ENCODE data around the gene TMC1.

Gene TMC1

GRCh38 chr9:72656021-72656420 lies 134.6 kb downstream of the TMC1 start:
- no peaks in the 10 kb centered on the region for H3K36me3 ChIP-seq (ENCODE audit: low read depth)
- no peak for TF ChIP-seq CTCF (IDR thresholded peaks at IDR 0.05; ENCODE audit: poor library complexity, severe bottlenecking)

GRCh38 chr9:72657023-72657422 lies 135.6 kb downstream of the TMC1 start:
- ATAC-seq (ENCODE audit: low read depth): no peak
- no peaks in the 10 kb centered on the region for H3K36me3 ChIP-seq (ENCODE audit: low read depth)
- no peak for DNase-seq (ENCODE audit: low spot score)

More at GRCh38 chr9:72656021-72656420, 134.6 kb downstream of the TMC1 start:
- H3K9me3 ChIP-seq (ENCODE audit: severe bottlenecking): no peaks in the 10 kb centered on the region
- no peak for ATAC-seq (ENCODE audit: low read depth)
- DNase-seq (ENCODE audit: low spot score): no peak
- no peak overlapping the region for H3K4me3 ChIP-seq (ENCODE audit: severe bottlenecking)
- no peak overlapping the region for H3K27ac ChIP-seq (ENCODE audit: poor library complexity, severe bottlenecking)
- H3K4me1 ChIP-seq (ENCODE audit: insufficient read depth, poor library complexity, severe bottlenecking): no peaks in the 10 kb centered on the region
- no peaks in the 10 kb centered on the region for H3K27me3 ChIP-seq (ENCODE audit: insufficient read depth, poor library complexity, severe bottlenecking)

GRCh38 chr9:72658703-72659102 lies 137.3 kb downstream of the TMC1 start:
- TF ChIP-seq CTCF (IDR thresholded peaks at IDR 0.05; ENCODE audit: poor library complexity, severe bottlenecking): no peak
- Histone ChIP-seq H3K9me3 (ENCODE audit: severe bottlenecking) (no peaks in the 10 kb centered on the region), H3K4me3 (ENCODE audit: severe bottlenecking) (no peak overlapping the region), H3K4me1 (ENCODE audit: insufficient read depth, poor library complexity, severe bottlenecking) (peaks cover 3% of the 10 kb centered on the region), H3K27me3 (ENCODE audit: insufficient read depth, poor library complexity, severe bottlenecking) (no peaks in the 10 kb centered on the region), H3K27ac (ENCODE audit: poor library complexity, severe bottlenecking) (no peak overlapping the region), H3K36me3 (ENCODE audit: low read depth) (no peaks in the 10 kb centered on the region)
- DNase-seq (ENCODE audit: low spot score): no peak
- ATAC-seq (ENCODE audit: low read depth): no peak

More at GRCh38 chr9:72657023-72657422, 135.6 kb downstream of the TMC1 start:
- no peaks in the 10 kb centered on the region for H3K9me3 ChIP-seq (ENCODE audit: severe bottlenecking)
- no peak overlapping the region for H3K4me3 ChIP-seq (ENCODE audit: severe bottlenecking)
- peaks cover 3% of the 10 kb centered on the region for H3K4me1 ChIP-seq (ENCODE audit: insufficient read depth, poor library complexity, severe bottlenecking)
- no peaks in the 10 kb centered on the region for H3K27me3 ChIP-seq (ENCODE audit: insufficient read depth, poor library complexity, severe bottlenecking)
- TF ChIP-seq CTCF (IDR thresholded peaks at IDR 0.05; ENCODE audit: poor library complexity, severe bottlenecking): no peak
- H3K27ac ChIP-seq (ENCODE audit: poor library complexity, severe bottlenecking): no peak overlapping the region

GRCh38 chr9:72661401-72662135 lies 140.2 kb downstream of the TMC1 start:
- Histone ChIP-seq H3K27me3 (ENCODE audit: insufficient read depth, poor library complexity, severe bottlenecking) (no peaks in the 10 kb centered on the region), H3K4me1 (ENCODE audit: insufficient read depth, poor library complexity, severe bottlenecking) (peaks cover 10% of the 10 kb centered on the region), H3K27ac (ENCODE audit: poor library complexity, severe bottlenecking) (no peak overlapping the region), H3K4me3 (ENCODE audit: severe bottlenecking) (no peak overlapping the region), H3K9me3 (ENCODE audit: severe bottlenecking) (no peaks in the 10 kb centered on the region), H3K36me3 (ENCODE audit: low read depth) (no peaks in the 10 kb centered on the region)
- DNase-seq (ENCODE audit: low spot score): no peak
- ATAC-seq (ENCODE audit: low read depth): peak; percentile 75
- TF ChIP-seq CTCF (IDR thresholded peaks at IDR 0.05; ENCODE audit: poor library complexity, severe bottlenecking): no peak

GRCh38 chr9:72665421-72665820 lies 144.0 kb downstream of the TMC1 start:
- peak; percentile 91 for ATAC-seq (ENCODE audit: low read depth)
- DNase-seq (ENCODE audit: low spot score): no peak
- TF ChIP-seq CTCF (IDR thresholded peaks at IDR 0.05; ENCODE audit: poor library complexity, severe bottlenecking): no peak

More at GRCh38 chr9:72665421-72665820, 144.0 kb downstream of the TMC1 start:
- Histone ChIP-seq H3K27me3 (ENCODE audit: insufficient read depth, poor library complexity, severe bottlenecking) (no peaks in the 10 kb centered on the region), H3K9me3 (ENCODE audit: severe bottlenecking) (no peaks in the 10 kb centered on the region), H3K36me3 (ENCODE audit: low read depth) (no peaks in the 10 kb centered on the region), H3K4me3 (ENCODE audit: severe bottlenecking) (no peak overlapping the region), H3K27ac (ENCODE audit: poor library complexity, severe bottlenecking) (peak overlapping the region; percentile 16), H3K4me1 (ENCODE audit: insufficient read depth, poor library complexity, severe bottlenecking) (peaks cover 10% of the 10 kb centered on the region)
